Thoracic aorta (tissue), 2 donors: ENCODE data around the gene NDUFAF5. TPM values are rescaled to one million over a fixed set of nuclear protein-coding genes. Genes with fewer than 3 reads are reported as not detected.
A peak's percentile ranks its signal among the peaks of the same experiment; 100 is the strongest.

Experiments used
- ATAC-seq: fragments of 150-250 bp; one replicate; pipeline ENCODE4 v1.8.0; 2017; ENCODE audit warnings: low read depth; ENCODE audit not compliant: insufficient number of reproducible peaks, low FRiP score
- DNase-seq: peaks from one replicate; pipeline ENCODE4 v3.0.0-alpha.2; 2020; ENCODE audit warnings: low spot score
- H3K27ac ChIP-seq, 2 donors: fragments of 200-600 bp; sonication (generic); 1 replicate in 1 of 2; 2 replicates in 1 of 2; pipeline ENCODE4 v1.5.1; 2016; ENCODE audit warnings: mild to moderate bottlenecking in 2 of 2, moderate library complexity in 2 of 2
- H3K27me3 ChIP-seq: fragments of 200-600 bp; sonication (generic); replicated peaks from 2 replicates; pipeline ENCODE4 v1.6.0; 2016; ENCODE audit warnings: mild to moderate bottlenecking; ENCODE audit not compliant: insufficient read depth
- H3K36me3 ChIP-seq: fragments of 200-600 bp; sonication (generic); one replicate; pipeline ENCODE4 v1.5.1; 2016
- H3K4me1 ChIP-seq, 2 donors: fragments of 200-600 bp; sonication (generic); 1 replicate in 1 of 2; 2 replicates in 1 of 2; pipeline versions ENCODE4 v1.5.1 to v1.6.0; 2016; ENCODE audit warnings: low read depth in 2 of 2, mild to moderate bottlenecking in 1 of 2; ENCODE audit not compliant: control insufficient read depth in 1 of 2
- H3K4me3 ChIP-seq: fragments of 200-600 bp; sonication (generic); 2 replicates; pipeline ENCODE4 v1.5.1; 2016; ENCODE audit warnings: mild to moderate bottlenecking
- H3K9me3 ChIP-seq: fragments of 200-600 bp; sonication (generic); 2 replicates; pipeline ENCODE4 v1.5.1; 2016
- CTCF ChIP-seq: fragments of 200-600 bp; sonication (generic); IDR thresholded peaks from one replicate; pipeline ENCODE4 v1.5.1; 2019; ENCODE audit warnings: antibody characterized with exemption
- total RNA-seq, 2 donors: library from RNA; depleted of rRNA; stranded (reverse); fragments of >200 nt; gene quantifications; one replicate each; pipeline versions ENCODE4 v1.1.0 to v1.2.3, GENCODE V29; 2016

NDUFAF5 gene
- total RNA-seq, 2 donors from 2014 or later = 5.3 to 8.1 TPM

- Histone ChIP-seq H3K27me3 (no peaks in the 10 kb centered on the region), H3K4me1 (no peaks in the 10 kb centered on the region), H3K27ac (no peak overlapping the region), H3K36me3 (peaks cover 37% of the 10 kb centered on the region), H3K9me3 (no peaks in the 10 kb centered on the region), H3K4me3 (no peak overlapping the region)
- no peak for TF ChIP-seq CTCF
- ATAC-seq (no peak), DNase-seq (no peak)
These were observed 32.5 kb downstream of the NDUFAF5 start for GRCh38 chr20:13817342-13817741.

GRCh38 chr20:13819885-13820645, 35.2 kb downstream of the NDUFAF5 start:
- DNase-seq (no peak), ATAC-seq (no peak)
- Histone ChIP-seq H3K4me1 (no peaks in the 10 kb centered on the region), H3K36me3 (peaks cover 17% of the 10 kb centered on the region), H3K27ac (no peak overlapping the region), H3K4me3 (no peak overlapping the region), H3K27me3 (no peaks in the 10 kb centered on the region), H3K9me3 (no peaks in the 10 kb centered on the region)
- peak; percentile 76 for TF ChIP-seq CTCF

- ATAC-seq (no peak), DNase-seq (no peak)
- no peaks in the 10 kb centered on the region for H3K9me3 ChIP-seq
- TF ChIP-seq CTCF = no peak
- H3K36me3 ChIP-seq = peaks cover 8% of the 10 kb centered on the region
- no peak overlapping the region for H3K4me3 ChIP-seq
- no peaks in the 10 kb centered on the region for H3K4me1 ChIP-seq
- H3K27ac ChIP-seq = no peak overlapping the region
- no peaks in the 10 kb centered on the region for H3K27me3 ChIP-seq
These were observed 37.0 kb downstream of the NDUFAF5 start for GRCh38 chr20:13821876-13822275.

GRCh38 chr20:13822459-13822858, 37.6 kb downstream of the NDUFAF5 start:
- Histone ChIP-seq H3K27ac (no peak overlapping the region), H3K27me3 (no peaks in the 10 kb centered on the region), H3K4me1 (no peaks in the 10 kb centered on the region), H3K9me3 (no peaks in the 10 kb centered on the region), H3K36me3 (peaks cover 5% of the 10 kb centered on the region), H3K4me3 (no peak overlapping the region)
- DNase-seq (no peak), ATAC-seq (no peak)
- TF ChIP-seq CTCF = no peak

- Histone ChIP-seq H3K27me3 (no peaks in the 10 kb centered on the region), H3K4me3 (no peak overlapping the region), H3K27ac (no peak overlapping the region), H3K36me3 (no peaks in the 10 kb centered on the region), H3K4me1 (no peaks in the 10 kb centered on the region), H3K9me3 (no peaks in the 10 kb centered on the region)
- ATAC-seq (no peak), DNase-seq (no peak)
- TF ChIP-seq CTCF = no peak
These were observed 39.6 kb downstream of the NDUFAF5 start for GRCh38 chr20:13824459-13824858.
